ENCODE measurements around the gene TP73.

TP73 gene

GRCh38 chr1:3711780-3712451, 59.6 kb downstream of the TP73 start:
- peak; percentile 62 for DNase-seq

- peak; percentile 53 for DNase-seq
Observed at GRCh38 chr1:3712573-3713535, 60.5 kb downstream of the TP73 start.

GRCh38 chr1:3713840-3714239, 61.5 kb downstream of the TP73 start:
- DNase-seq, result no peak

GRCh38 chr1:3714284-3714741, 62.0 kb downstream of the TP73 start:
- DNase-seq, result no peak

- no peak for DNase-seq
Observed at GRCh38 chr1:3714814-3715213, 62.5 kb downstream of the TP73 start.

DNA sequence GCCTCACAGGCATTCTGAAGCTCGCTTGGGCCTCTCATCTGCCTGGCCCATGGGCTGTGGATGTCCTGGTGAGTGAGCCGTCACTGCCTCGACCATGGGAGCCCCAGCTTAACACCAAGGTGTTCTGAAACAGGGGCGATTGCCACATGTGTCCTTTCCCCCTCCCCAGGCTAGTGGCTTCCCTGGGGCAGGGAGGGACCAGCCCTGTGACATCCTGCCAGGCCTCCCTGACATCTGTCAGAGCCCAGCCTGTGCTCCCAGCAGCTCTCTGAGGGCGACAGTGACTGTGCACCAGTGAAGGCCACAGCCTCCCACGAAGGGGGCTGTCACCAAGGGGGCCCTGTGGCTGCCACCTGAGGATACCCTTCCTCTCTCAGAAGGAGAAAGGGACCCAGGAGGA, 64.0 kb downstream of the TP73 start:
- DNase-seq, result no peak

- DNase-seq, result peak; percentile 38
Observed at GRCh38 chr1:3717041-3717714, 64.9 kb downstream of the TP73 start.

GRCh38 chr1:3717715-3718601, 65.6 kb downstream of the TP73 start:
- no peak for DNase-seq

- DNase-seq, result peak; percentile 72
Observed at GRCh38 chr1:3718764-3719163, 66.4 kb downstream of the TP73 start.

GRCh38 chr1:3721955-3722465, 69.7 kb downstream of the TP73 start:
- DNase-seq, result no peak

DNA sequence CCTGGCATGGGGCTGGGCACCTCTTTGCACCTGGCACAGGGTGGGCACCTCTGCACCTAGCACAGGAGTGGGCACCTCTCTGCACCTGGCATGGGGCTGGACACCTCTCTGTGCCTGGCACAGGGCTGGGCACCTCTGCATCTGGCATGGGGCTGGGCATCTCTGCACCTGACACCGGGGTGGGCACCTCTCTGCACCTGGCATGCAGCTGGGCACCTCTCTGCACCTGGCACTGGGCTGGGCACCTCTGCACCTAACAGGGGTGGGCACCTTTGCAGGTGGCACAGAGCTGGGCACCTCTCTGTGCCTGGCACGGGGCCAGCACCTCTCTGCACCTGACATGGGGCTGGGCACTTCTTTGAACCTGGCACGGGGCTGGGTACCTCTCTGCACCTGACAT, 70.5 kb downstream of the TP73 start:
- DNase-seq, result no peak

DNA sequence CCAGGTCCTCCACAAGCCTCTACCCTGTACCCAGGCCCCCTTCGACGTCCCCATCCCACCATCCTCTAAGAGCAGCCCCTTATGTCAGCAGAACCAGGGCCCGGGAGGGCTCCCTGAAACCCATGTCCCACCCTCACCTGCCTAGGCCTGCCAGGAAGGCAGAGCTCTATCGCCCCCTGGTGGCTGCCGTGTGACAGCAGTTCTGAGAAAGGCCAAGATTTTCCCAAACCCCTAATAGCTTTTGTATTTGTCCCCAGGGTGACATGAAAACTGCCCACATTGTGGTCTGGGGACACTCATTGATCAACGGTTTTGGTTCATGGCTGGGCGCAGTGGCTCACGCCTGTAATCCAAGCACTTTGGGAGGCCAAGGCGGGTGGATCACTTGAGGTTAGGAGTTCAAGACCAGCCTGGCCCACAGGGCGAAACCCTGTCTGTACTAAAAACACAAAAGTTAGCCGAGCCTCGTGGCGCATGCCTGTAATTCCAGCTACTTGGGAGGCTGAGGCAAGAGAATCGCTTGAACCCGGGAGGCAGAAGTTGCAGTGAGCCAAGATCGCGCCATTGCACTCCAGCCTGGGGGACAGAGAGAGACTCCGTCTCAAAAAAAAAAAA, 72.2 kb downstream of the TP73 start:
- peak; percentile 49 for DNase-seq

DNA sequence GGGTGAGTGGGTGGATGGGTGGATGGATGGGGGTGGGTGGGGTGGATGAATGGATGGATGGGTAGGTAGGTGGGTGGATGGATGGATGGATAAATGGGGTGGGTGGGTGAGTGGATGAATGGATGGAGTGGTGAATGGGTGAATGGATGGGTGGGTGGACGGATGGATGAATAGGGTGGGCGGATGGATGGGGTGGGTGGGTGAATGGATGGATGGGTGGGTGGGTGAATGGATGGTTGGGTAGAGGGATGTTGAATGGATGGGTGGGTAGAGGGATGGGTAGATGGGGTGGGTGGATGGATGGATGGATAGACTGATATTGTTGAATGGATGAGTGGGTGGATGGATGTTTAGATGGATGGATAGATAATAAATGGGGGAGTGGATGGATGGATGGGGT, 73.0 kb downstream of the TP73 start:
- DNase-seq, result no peak

DNA sequence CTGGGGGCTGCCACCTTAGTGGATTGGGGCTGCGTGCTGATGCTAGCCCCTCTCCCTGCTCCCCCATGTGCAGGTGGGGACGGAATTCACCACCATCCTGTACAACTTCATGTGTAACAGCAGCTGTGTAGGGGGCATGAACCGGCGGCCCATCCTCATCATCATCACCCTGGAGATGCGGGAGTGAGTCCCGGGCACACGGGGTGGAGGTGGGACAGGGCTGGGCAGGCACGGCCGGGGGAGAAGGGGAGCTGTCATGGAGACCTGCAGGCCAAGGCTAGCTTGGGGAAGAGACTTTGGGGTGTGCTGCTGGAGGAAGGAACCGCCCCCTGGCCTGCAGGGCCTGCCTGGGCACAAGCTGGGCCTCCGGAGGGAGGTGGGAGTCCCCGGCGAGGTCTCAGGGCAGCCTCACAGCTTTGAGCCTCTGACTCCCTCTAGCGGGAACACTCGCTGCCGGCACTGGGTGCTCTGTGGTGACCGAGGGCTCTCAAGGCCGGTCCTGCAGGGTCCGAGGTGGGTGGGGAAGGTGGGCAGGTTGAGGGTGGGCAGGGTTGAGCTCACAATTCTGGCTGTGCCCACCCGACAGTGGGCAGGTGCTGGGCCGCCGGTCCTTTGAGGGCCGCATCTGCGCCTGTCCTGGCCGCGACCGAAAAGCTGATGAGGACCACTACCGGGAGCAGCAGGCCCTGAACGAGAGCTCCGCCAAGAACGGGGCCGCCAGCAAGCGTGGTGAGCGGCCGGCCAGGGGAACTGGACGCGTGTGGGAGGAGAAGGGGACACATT, 74.9 kb downstream of the TP73 start:
- DNase-seq, result no peak

DNA sequence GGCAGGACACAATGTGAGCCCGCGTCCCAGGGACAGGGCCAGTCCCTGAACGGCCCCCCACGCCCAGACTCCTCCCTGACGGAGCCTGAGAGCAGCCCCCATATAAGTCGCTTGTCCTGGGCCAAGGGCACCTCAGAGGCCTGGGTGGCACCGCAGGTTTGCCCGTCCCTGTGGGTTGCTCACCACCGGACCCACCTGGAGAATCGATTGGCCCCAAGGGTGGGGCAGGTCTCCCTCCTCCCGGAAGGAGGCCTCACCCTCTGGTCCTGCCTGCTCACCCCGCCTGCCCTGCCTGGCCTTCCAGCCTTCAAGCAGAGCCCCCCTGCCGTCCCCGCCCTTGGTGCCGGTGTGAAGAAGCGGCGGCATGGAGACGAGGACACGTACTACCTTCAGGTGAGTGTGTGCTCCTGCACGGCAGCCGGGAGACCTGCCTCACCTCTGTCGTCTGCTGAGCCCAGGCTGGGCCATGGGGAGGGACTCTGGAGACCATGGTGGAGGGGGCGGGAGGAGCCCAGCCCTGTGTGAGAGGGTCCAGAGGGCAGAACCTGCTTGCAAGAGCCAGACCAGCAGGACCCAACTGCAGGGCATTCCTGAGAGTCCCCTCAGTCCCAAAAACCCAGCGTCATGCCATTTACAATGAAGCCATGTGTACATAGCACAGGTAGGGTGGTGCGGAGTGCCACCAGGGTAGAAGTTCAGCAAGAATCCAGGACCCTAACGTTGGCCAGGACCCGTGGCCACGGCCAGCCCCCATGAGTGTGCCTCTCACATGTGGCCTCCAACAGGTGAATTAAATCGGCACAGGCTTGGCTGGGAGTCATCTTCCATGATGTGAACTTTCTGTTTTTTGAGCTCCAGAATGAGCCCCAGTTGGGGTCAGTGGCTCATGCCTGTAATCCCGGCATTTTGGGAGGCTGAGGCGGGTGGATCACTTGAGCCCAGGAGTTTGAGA, 75.8 kb downstream of the TP73 start:
- DNase-seq, result no peak

DNA sequence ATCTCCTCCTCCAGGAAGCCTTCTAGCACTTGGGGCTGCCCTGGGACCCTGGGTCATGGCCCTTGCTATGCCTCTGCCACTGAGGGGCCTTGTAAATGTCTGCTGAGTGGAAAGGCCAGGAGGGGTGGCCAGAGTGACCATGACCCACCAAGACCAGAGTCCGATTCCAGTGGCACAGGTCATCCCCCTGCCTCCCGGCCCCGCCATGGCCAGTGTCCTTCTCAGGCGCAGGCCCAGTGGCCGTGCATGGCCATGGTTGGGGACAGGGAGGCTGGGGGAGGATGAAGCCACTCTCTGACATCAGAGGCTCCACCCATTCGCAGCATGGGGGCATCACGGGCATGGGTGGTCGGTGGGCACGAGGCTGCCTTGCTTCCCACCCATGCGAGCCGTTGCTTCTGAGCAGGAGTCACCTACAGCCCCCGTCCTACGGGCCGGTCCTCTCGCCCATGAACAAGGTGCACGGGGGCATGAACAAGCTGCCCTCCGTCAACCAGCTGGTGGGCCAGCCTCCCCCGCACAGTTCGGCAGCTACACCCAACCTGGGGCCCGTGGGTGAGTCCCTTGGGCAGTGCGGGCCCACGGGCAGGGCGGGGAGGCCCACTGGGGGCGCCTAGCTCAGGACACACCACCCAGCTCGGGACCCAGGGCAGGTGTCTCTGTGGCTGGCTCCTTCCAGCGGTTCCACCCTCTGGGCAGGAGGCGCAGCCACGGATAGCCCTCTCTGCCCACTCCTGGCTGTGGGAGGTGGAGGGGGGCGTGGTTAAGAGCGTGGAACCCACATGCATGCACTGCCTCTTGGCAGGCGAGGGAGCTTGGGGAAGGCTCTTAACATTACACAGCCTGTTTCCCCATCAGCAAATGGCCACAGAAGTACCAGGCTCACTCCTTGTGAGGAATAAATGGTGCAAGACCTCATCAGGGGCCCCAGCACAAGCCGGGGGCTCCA, 77.6 kb downstream of the TP73 start:
- DNase-seq, result peak; percentile 82

- DNase-seq, result no peak
Observed at GRCh38 chr1:3730543-3731247, 78.4 kb downstream of the TP73 start.
